Erythroblast (primary cell): Measurements from ENCODE around the gene KNCN.

Source experiments
- GATA1 ChIP-seq: IDR thresholded peaks from 2 replicates; pipeline ENCODE4 v1.6.1; 2011; ENCODE audit warnings: low read depth, mild to moderate bottlenecking, control low read depth, low read length, moderate library complexity
- POLR2A ChIP-seq: IDR thresholded peaks from 2 replicates; pipeline ENCODE4 v1.6.1; 2011; ENCODE audit warnings: mild to moderate bottlenecking, low read length

- TF ChIP-seq POLR2A (no peak), GATA1 (no peak)
These were observed 6.7 kb downstream of the KNCN start for GRCh38 chr1:46544561-46545240.
